NCI-H1930 (cell line): Measurements from ENCODE around the gene ZNF784.
A peak's percentile ranks its signal among the peaks of the same experiment; 100 is the strongest.

Experiments
- DNase-seq, 2 experiments: peaks; one replicate each; lab custom pipeline; 2025; lab: John Stamatoyannopoulos, UW

The ZNF784 gene, protein sequence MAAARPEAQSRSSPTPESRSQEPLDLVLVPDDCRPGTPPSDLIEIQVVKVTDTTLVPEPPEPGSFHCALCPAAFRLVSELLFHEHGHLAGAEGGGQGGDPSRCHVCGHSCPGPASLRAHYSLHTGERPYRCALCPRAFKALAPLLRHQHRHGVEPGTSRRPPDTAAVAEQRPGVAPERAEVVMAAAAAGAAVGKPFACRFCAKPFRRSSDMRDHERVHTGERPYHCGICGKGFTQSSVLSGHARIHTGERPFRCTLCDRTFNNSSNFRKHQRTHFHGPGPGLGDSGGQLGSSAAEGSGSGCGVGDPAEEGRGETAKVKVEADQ

DNA sequence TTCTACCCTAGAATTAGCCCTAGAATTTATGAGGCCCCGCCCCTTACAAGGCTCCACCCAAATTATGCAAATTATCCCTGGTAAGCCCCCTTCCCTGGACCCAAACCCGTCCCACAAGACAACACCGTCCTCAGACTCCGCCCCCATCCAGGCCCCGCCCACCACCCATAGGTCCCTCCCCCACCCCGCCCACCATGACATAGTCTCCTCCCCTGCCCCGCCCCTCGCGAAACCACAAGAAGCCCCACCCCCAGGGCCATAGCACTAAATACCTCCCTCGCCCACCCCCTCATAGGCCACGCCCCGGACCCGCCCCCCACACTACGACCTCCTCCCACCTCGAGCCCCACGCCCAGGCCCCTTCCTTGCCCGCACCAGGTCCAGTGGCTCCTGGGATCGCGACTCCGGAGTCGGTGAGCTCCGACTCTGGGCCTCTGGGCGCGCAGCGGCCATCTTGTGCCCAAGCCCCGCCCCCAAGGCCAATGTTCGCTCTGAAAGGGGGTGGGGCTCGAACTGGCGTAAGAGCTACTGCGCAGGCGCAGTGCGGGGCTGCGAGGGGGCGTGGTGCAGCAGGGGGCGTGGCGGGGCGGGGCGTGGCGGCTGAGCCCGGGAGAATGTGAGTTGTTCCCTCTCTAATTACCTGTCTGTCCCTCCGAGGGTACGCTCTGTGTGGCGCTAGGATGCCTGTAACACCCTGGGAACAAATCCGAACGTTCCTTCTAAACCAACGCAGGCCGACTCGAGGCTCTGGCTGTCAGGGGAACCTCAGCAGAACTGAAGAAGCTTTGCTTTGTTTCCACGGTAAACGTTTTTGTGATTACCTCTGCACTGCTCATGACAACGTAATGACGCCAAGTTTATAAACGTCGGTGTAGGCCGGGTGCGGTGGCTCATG, at the start of gene ZNF784:
Gene ZNF784, minus strand, starts transcription at position 458 of the 895 bp plus-strand sequence. Its CDS starts 5 bp downstream, at position 453.
- peak; percentile 94 to 95 for DNase-seq

DNA sequence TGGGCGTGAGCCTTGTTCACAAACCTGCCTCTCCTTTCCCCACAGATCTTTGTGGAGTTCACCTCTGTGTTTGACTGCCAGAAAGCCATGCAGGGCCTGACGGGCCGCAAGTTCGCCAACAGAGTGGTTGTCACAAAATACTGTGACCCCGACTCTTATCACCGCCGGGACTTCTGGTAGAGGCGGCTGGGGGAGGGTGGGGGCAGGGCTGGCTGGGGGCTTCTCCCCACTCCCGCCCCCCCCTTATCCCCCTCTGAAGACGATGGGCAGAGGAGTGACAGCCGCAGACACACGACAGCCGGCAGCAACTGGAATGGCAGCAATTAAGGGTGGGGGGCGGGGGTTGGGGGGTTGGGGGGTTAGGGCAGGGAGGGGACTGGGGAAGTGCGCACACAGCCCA, 49.5 kb upstream of the ZNF784 start:
- DNase-seq = no peak

GRCh38 chr19:55673465-55673864, 49.1 kb upstream of the ZNF784 start:
- DNase-seq = no peak

GRCh38 chr19:55672418-55672817, 48.1 kb upstream of the ZNF784 start:
- DNase-seq = no peak

DNA sequence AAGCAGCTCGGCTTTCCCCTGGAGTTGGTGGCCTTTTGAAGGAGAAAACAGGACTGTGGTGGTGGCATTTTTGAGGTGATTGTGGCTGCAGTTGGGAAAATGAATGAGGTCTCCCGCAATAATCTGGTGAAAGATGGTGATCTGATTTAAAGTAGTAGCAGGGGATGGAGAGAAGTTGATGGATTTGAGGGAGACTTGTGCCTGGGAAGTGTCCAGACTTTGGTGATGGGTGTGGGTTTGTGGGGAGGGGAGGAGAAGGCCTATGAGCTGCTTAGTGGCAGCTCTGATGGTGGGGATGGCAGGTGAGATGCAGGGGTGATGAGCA, 46.6 kb upstream of the ZNF784 start:
- DNase-seq = no peak

DNA sequence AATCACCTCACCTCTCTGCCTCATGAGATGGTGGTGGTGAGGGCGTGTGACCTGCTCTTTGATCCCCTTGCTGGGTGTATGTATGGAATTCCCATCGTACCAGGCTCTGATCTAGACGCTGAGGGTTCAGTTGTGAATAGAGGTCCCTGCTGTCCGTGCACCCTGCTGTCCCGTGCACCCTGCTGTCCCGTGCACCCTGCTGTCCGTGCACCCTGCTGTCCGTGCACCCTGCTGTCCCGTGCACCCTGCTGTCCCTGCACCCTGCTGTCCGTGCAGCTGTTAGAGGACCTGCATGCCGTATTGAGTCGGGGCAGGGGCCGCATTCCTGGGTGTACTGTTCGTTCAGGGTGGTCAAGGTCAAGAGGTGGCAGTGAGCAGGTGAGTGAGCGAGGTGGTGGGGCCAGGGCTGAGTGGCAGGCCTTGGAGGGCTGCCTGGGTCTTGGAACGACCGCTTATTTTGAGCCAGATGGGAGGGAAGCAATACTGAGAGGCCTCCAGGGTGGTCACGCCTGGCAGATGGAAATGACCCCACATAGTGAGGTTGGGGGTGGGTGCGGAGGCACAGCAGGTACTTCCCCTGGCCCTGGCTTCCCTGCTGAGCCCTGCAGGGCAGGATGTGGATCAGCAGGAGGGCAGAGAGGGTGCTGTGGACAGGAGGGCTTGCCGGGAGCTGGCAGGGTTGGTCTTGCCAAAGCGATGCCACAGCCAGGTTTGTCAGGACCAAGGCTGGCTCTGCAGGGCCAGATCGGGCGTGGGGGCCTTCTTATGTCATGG, 46.1 kb upstream of the ZNF784 start:
- DNase-seq = no peak

GRCh38 chr19:55669418-55670279, 45.3 kb upstream of the ZNF784 start:
- no peak for DNase-seq

GRCh38 chr19:55668603-55669348, 44.4 kb upstream of the ZNF784 start:
- no peak for DNase-seq

GRCh38 chr19:55667958-55668357, 43.6 kb upstream of the ZNF784 start:
- no peak for DNase-seq

GRCh38 chr19:55667511-55667910, 43.1 kb upstream of the ZNF784 start:
- DNase-seq = no peak

DNA sequence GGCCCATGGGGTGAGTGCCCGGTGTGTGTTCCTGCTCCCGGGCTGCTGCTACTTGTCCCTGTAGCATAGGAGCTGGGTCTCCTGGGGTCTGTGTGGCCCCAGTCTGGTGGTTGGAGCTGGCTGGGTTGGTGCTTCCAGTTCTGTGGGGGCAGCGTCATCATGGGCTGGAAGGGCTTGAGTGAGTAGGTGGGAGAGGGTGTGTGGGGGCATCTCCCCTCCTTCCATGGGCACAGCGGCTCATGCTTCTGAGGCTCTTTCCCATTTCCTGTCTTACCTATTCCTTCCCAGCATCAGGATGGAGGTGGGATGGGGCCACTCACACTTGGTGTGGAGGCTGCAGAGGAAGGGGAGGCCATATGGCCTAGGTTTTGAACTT, 42.6 kb upstream of the ZNF784 start:
- no peak for DNase-seq

DNA sequence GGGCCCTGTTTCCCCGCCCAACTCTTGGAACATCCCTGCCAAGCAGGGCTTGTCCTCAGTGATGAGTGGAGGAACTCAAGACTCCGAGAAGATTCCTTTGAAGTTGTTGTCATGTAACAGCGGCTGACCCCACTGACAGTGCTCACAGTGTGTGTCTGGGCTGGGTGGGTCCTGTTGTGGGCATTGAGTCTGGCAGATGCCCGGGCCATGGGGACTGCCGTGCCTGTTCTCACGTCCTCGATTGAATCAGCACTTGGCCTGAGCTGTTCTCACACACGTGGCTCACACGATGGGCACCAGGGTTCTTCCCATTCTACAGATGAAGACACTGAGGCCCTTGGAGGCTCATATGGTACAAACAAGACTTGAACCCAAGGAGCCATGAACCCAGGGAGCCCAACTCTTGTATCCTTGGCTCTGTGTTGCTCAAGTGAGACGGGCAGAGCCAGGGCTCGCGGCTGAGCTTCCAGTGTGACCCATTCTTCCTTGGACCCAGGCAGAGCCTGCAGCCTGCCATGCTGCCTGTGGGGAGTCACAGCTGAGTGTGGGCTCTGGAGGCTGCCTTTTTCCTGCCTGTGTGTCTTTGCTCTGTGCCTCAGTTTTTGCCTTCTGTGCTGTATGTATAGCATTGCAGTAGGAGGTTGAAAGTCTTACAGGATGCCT, 42.1 kb upstream of the ZNF784 start:
- DNase-seq = no peak

DNA sequence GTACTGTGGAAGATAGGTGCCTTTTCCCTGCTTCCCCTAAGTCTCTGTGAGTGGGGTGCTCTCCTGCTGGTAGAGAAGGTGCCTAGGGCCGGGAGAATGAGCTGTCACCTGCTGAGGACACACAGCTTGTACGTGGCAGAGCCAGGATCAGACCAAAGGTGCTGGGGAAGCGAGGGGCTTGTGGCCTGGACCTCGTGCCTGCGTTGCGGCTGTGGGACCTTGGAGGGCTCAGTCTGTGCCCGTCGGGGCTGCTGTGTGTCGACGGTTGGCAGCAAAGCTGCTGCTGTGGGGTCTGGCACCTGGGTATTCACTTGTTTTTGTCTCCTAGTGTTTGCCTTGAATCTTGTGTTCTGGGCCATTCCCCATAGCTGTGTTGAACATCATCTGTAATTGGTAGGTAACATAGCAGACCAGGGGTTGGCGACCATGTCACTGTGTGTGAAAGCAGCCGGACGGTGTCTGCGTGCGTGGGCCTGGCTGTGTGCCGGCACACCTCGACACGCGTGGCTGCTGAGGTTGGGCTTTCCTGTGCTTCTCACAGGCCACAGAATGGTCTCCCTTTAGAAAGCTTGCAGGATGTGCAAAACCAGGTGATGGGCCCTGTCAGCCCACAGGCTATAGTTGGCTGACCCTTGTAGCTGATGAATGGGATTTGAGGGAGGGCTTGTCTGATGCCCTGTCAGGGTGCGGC, 39.6 kb upstream of the ZNF784 start:
- no peak for DNase-seq

DNA sequence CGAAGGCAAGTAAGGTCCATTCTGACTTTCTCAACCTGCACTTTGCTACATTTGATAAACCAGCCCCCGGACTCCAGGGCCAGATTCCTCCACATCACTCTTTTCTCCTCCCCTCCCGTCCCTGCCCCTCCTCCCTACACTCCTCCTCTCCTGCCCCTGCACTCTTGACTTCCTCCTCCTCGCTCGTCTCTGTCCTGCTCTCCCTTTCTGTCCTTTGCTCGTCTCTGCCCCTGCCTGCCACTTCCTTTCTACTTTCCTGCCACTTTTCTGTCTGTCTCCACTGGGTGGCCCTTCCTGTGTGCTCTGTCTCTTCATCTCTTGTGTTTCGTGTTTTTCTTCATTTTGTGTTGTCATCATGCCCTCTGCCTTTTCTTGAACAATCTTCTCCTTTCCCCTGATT, 37.5 kb upstream of the ZNF784 start:
- DNase-seq = no peak

DNA sequence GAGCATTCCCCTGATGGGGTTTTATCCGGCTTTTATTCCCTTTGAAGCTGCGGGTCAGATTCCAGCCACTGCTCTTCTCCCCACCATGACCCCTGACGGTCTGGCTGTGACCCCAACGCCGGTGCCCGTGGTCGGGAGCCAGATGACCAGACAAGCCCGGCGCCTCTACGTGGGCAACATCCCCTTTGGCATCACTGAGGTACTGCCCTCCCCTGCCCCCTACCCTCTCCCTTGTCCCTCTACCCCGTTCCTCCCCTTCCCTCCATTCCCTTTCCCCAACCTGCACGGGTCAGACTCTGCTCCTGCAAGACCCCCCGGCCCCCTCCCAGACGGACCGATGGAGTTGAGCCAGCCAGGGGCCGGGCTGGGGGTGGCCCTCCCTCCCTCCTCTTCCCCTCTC, 36.6 kb upstream of the ZNF784 start:
- no peak for DNase-seq

GRCh38 chr19:55660404-55660803, 36.0 kb upstream of the ZNF784 start:
- DNase-seq = no peak

- no peak for DNase-seq
These were observed 35.5 kb upstream of the ZNF784 start for GRCh38 chr19:55659822-55660221.

DNA sequence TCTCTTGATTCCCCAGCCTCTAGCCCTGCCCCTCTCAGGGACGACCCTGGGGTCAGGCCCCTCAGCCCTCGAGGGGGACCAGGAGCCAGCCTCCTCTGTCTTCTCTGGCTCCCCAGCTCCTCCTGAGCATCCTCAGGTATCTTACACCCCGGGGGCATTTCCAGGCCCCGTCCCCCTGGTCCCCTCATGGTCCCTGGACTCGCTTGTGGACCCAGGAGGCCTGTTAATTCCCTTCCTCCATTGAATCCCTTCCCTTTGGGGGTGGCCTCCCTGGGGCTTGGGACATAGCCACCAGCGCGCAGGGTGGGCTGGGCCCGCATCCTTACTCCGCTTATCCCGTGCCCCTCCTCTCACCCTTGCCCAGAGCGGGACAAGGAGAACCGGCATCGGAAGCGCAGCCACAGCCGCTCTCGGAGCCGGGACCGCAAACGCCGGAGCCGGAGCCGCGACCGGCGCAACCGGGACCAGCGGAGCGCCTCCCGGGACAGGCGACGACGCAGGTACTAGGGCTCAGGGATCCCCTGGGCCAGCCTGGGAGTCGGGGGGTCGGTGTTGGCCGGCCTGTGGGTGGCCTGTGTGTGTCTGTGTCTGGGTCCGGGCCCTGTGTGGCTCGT, 34.6 kb upstream of the ZNF784 start:
- no peak for DNase-seq

GRCh38 chr19:55656988-55657747, 32.8 kb upstream of the ZNF784 start:
- DNase-seq = no peak
